ENCODE measurements around the gene KIF27.
"Not testable (repeated sequence)": the region's sequence is repeated elsewhere in the genome, so short reads cannot be mapped to it uniquely, and the experiment has no call there.

The KIF27 gene

DNA sequence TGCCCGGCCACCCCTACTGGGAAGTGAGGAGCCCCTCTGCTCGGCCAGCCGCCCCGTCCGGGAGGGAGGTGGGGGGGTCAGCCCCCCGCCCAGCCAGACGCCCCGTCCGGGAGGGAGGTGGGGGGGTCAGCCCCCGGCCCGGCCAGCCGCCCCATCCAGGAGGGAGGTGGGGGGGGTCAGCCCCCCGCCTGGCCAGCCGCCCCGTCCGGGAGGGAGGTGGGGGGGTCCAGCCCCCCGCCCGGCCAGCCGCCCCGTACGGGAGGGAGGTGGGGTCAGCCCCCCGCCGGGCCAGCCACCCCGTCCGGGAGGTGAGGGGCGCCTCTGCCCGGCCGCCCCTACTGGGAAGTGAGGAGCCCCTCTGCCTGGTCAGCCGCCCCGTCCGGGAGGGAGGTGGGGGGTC lies 116.8 kb downstream of the KIF27 start:
- DNase-seq: not testable (repeated sequence)

DNA sequence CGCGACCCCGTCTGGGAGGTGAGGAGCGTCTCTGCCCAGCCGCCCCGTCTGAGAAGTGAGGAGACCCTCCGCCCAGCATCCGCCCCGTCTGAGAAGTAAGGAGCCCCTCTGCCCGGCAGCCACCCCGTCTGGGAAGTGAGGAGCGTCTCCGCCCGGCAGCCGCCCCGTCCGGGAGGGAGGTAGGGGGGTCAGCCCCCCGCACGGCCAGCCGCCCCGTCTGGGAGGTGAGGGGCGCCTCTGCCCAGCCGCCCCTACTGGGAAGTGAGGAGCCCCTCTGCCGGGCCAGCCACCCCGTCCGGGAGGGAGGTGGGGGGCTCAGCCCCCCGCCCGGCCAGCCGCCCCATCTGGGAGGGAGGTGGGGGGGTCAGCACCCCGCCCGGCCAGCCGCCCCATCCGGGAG lies 117.3 kb downstream of the KIF27 start:
- DNase-seq: not testable (repeated sequence)

DNA sequence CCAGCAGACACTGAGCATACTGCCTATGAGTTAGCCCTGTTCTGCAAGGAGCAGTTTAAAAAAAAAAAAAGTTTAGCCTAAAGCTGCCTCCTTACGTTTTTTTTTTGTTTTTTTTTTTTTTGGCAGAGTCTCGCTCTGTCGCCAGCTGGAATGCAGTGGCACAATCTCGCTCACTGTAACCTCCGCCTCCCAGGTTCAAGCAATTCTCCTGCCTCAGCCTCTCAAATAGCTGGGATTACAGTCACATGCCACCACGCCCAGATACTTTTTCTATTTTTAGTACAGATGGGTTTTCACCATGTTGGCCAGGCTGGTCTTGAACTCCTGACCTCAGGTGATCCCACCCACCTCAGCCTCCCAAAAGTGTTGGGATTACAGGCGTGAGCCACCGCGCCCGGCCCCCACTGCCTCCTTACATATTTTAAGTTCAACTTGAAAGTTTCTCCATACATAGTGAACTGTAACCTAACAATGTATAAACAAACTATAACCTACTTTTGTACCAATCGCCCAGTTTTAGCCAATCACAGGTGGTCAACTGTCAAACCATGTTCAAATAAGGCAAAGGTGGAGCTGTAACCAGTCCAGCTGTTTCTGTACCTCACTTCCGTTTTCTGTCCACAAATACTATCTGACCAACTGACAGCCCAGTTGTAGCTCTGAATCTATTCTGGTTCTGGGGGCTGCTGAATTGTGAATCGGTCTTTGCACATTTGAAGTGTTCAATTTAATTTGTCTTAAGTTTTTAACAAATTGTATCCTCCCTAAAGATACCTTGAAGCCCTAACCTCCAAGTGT lies 120.8 kb downstream of the KIF27 start:
- no peak for DNase-seq

DNA sequence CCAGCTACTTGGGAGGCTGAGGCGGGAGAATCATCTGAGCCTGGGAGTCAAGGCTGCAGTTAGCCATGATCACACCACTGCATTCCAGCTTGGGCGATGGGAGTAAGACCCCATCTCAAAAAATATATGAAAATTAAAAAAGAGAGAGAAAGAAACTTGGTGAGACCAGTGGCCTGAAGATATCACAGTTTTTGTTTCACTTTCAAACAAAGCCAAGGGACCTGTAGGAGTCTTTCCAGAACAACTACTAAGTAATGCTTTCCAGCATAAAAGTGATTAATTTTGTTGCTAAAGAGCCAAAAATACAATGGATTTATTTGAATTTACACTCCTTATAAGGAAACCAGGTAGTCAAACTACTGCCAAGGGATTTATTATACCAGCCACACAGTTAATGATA lies 127.2 kb downstream of the KIF27 start:
- no peak for DNase-seq

DNA sequence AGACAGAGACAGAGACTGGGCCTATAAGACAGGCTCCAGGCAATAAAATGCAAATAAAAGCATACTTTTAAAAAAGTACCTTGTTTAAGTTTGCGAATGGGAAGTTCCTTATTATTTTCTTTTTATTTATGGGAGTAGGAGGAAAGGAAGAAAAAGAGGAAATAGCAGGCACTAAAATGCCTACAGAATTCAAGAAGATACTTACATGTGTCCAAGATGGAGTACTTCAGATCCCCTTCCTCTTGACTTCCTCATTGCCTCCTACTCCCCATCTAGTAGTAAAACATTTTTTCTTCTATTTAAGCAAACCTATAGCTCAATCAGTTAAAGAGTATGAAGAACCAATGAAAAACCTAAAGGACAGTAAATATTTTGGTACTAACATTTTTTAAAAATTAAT lies 128.5 kb downstream of the KIF27 start:
- no peak for DNase-seq
